Astrocyte (in vitro differentiated cells and primary cell): ENCODE measurements around the gene RGS10.

Source experiments
- CTCF ChIP-seq: IDR thresholded peaks from 2 replicates; pipeline ENCODE4 v1.5.1; 2011; ENCODE audit warnings: low read depth, mild to moderate bottlenecking, inconsistent platforms, low read length, moderate library complexity; ENCODE audit not compliant: insufficient read depth
- EZH2 ChIP-seq: IDR thresholded peaks from 2 replicates; pipeline ENCODE4 v1.6.1; 2012; ENCODE audit warnings: mild to moderate bottlenecking, low read length, inconsistent platforms; ENCODE audit not compliant: insufficient read depth

- TF ChIP-seq CTCF = no peak
- TF ChIP-seq EZH2 = no peak
These were observed 19.6 kb downstream of the RGS10 start for GRCh38 chr10:119522747-119523426.
